SK-N-SH treated with all-trans-retinoic acid at 6 μM for 48 hours (cell line): Measurements from ENCODE around the gene IDH3G.

Experiments used
- ATAC-seq: fragments of 200-7000 bp; cut with Tn5 transposase; 3 replicates; pipeline ENCODE4 v1.9.1; 2020; ENCODE audit warnings: mild to moderate bottlenecking, moderate library complexity
- ARNTL ChIP-seq: fragments of 450-650 bp; formaldehyde crosslinking; IDR thresholded peaks from 2 replicates; pipeline ENCODE4 v1.5.0; 2020; ENCODE audit warnings: low read depth, mild to moderate bottlenecking, moderate library complexity, borderline replicate concordance
- BACH2 ChIP-seq: fragments of 250-450 bp; sonication (Bioruptor Pico); IDR thresholded peaks from 2 replicates; pipeline ENCODE4 v1.9.0; 2021; ENCODE audit warnings: mild to moderate bottlenecking, borderline replicate concordance
- CSDC2 ChIP-seq: fragments of 250-450 bp; sonication (Bioruptor Pico); IDR thresholded peaks from 2 replicates; pipeline ENCODE4 v1.5.0; 2020; ENCODE audit warnings: mild to moderate bottlenecking, moderate library complexity
- ESRRG ChIP-seq: fragments of 250-450 bp; sonication (Bioruptor Pico); IDR thresholded peaks from 2 replicates; pipeline ENCODE4 v1.6.1; 2021; ENCODE audit warnings: mild to moderate bottlenecking
- GLIS3 ChIP-seq: fragments of 250-450 bp; sonication (Bioruptor Pico); IDR thresholded peaks from 2 replicates; pipeline ENCODE4 v1.5.0; 2020; ENCODE audit warnings: mild to moderate bottlenecking, moderate library complexity
- OSR1 ChIP-seq: fragments of 250-450 bp; sonication (Bioruptor Pico); IDR thresholded peaks from 2 replicates; pipeline ENCODE4 v1.8.0; 2022; ENCODE audit warnings: moderate library complexity, mild to moderate bottlenecking, inconsistent platforms
- PPARA ChIP-seq: fragments of 250-450 bp; sonication (Bioruptor Pico); IDR thresholded peaks from 2 replicates; pipeline ENCODE4 v1.5.0; 2020; ENCODE audit warnings: mild to moderate bottlenecking, borderline replicate concordance
- RARB ChIP-seq: fragments of 250-450 bp; sonication (Bioruptor Pico); IDR thresholded peaks from 2 replicates; pipeline ENCODE4 v1.8.0; 2021; ENCODE audit warnings: mild to moderate bottlenecking, moderate library complexity
- SNAI2 ChIP-seq: fragments of 250-450 bp; sonication (Bioruptor Pico); IDR thresholded peaks from 2 replicates; pipeline ENCODE4 v1.5.0; 2020; ENCODE audit warnings: mild to moderate bottlenecking, moderate library complexity
- TCF4 ChIP-seq: fragments of 250-450 bp; sonication (Bioruptor Pico); IDR thresholded peaks from 2 replicates; pipeline ENCODE4 v1.8.0; 2021; ENCODE audit warnings: mild to moderate bottlenecking, moderate library complexity, borderline replicate concordance
- TOX ChIP-seq: fragments of 250-450 bp; sonication (Bioruptor Pico); IDR thresholded peaks from 2 replicates; pipeline ENCODE4 v1.8.0; 2021; ENCODE audit warnings: mild to moderate bottlenecking, moderate library complexity, borderline replicate concordance
- ZC3H10 ChIP-seq: fragments of 250-450 bp; sonication (Bioruptor Pico); IDR thresholded peaks from 2 replicates; pipeline ENCODE4 v1.5.1; 2021; ENCODE audit warnings: mild to moderate bottlenecking, moderate library complexity
- ZFP3 ChIP-seq: fragments of 250-450 bp; sonication (Bioruptor Pico); IDR thresholded peaks from 2 replicates; pipeline ENCODE4 v1.5.0; 2020; ENCODE audit warnings: mild to moderate bottlenecking, moderate library complexity
- ZFP30 ChIP-seq: fragments of 450-650 bp; formaldehyde crosslinking; IDR thresholded peaks from 2 replicates; pipeline ENCODE4 v1.5.0; 2022; ENCODE audit warnings: mild to moderate bottlenecking, moderate library complexity
- ZNF565 ChIP-seq: fragments of 450-650 bp; formaldehyde crosslinking; conservative IDR thresholded peaks from 2 replicates; pipeline ENCODE4 v1.5.0; 2020; ENCODE audit warnings: low read depth, mild to moderate bottlenecking, moderate library complexity
- ZNF70 ChIP-seq: fragments of 450-650 bp; formaldehyde crosslinking; IDR thresholded peaks from 2 replicates; pipeline ENCODE4 v1.5.0; 2020; ENCODE audit warnings: mild to moderate bottlenecking, moderate library complexity
- ZNF8 ChIP-seq: fragments of 450-650 bp; formaldehyde crosslinking; IDR thresholded peaks from 2 replicates; pipeline ENCODE4 v1.5.0; 2020; ENCODE audit warnings: mild to moderate bottlenecking, moderate library complexity
- TF ChIP-seq, protein P1 (sequence below): fragments of 250-450 bp; sonication (Bioruptor Pico); IDR thresholded peaks from 2 replicates; pipeline ENCODE4 v1.5.1; 2021; ENCODE audit warnings: mild to moderate bottlenecking, moderate library complexity
- TF ChIP-seq, protein P2 (sequence below): fragments of 250-450 bp; sonication (Bioruptor Pico); IDR thresholded peaks from 2 replicates; pipeline ENCODE4 v1.8.0; 2021; ENCODE audit warnings: low read depth, mild to moderate bottlenecking, moderate library complexity, borderline replicate concordance
- TF ChIP-seq, protein P3 (sequence below): fragments of 250-450 bp; sonication (Bioruptor Pico); IDR thresholded peaks from 2 replicates; pipeline ENCODE4 v1.5.0; 2020; ENCODE audit warnings: mild to moderate bottlenecking, moderate library complexity
- TF ChIP-seq, protein P4 (sequence below): fragments of 250-450 bp; sonication (Bioruptor Pico); IDR thresholded peaks from 2 replicates; pipeline ENCODE4 v1.8.0; 2020; ENCODE audit warnings: mild to moderate bottlenecking, moderate library complexity, borderline replicate concordance
- TF ChIP-seq, protein P5 (sequence below): fragments of 250-450 bp; sonication (Bioruptor Pico); IDR thresholded peaks from 2 replicates; pipeline ENCODE4 v1.5.1; 2020; ENCODE audit warnings: low read depth, mild to moderate bottlenecking, moderate library complexity

IDH3G gene

DNA sequence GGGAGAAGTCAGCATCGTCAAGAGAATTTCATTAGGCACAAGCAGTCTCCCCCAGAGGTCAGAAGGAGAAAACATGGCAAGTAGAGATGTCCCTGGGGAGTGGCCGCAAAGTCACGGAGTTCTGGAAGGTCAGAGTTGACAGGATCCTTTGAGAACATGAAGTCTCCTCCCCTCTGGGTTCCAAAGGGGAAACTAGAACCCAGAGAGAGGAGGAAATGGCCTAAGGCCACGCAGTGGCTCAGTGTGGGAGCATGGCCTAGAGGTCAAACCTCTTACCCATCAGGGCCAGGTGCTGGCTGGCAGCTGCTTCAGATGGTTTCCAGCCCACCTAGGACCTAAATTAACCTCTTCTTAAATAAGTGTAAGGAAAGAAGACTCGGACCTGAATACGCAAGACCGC, 884 bp downstream of the IDH3G start:
- TF ChIP-seq BACH2 (no peak), GLIS3 (CRISPR knock-in tag) (no peak)
- no peak; the same call in 2 of the 3 replicates for ATAC-seq

DNA sequence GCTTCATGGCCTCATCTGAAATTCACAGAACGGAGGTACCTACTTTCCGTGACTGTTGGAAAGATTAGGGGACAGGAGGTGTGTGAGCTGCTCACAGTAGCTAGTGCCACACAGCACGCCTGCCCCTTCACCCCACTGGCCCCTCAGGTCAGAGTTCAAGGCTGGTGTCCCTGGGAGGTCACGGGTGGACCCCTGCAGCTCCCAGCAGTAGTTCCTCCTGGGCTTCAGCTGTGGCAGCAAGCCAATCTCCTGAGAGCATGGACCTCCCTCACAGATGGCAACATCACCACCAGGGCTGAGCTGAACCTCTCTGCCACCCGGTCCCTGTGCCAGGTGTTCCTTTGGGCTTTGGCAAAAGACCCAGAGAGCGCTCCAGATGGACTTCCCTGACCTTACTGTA, 1.8 kb downstream of the IDH3G start:
- no peak for ATAC-seq
- no peak for TF ChIP-seq TOX (CRISPR knock-in tag)
- no peak for TF ChIP-seq PPARA (CRISPR knock-in tag)
- TF ChIP-seq, protein P1, sequence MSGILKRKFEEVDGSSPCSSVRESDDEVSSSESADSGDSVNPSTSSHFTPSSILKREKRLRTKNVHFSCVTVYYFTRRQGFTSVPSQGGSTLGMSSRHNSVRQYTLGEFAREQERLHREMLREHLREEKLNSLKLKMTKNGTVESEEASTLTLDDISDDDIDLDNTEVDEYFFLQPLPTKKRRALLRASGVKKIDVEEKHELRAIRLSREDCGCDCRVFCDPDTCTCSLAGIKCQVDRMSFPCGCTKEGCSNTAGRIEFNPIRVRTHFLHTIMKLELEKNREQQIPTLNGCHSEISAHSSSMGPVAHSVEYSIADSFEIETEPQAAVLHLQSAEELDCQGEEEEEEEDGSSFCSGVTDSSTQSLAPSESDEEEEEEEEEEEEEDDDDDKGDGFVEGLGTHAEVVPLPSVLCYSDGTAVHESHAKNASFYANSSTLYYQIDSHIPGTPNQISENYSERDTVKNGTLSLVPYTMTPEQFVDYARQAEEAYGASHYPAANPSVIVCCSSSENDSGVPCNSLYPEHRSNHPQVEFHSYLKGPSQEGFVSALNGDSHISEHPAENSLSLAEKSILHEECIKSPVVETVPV, result no peak
- TF ChIP-seq ZNF565 (CRISPR knock-in tag), result no peak
- no peak for TF ChIP-seq TCF4 (CRISPR knock-in tag)
- TF ChIP-seq, protein P2, sequence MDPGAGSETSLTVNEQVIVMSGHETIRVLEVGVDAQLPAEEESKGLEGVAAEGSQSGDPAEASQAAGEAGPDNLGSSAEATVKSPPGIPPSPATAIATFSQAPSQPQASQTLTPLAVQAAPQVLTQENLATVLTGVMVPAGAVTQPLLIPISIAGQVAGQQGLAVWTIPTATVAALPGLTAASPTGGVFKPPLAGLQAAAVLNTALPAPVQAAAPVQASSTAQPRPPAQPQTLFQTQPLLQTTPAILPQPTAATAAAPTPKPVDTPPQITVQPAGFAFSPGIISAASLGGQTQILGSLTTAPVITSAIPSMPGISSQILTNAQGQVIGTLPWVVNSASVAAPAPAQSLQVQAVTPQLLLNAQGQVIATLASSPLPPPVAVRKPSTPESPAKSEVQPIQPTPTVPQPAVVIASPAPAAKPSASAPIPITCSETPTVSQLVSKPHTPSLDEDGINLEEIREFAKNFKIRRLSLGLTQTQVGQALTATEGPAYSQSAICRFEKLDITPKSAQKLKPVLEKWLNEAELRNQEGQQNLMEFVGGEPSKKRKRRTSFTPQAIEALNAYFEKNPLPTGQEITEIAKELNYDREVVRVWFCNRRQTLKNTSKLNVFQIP (CRISPR knock-in tag), result no peak
- no peak for TF ChIP-seq ZFP30 (CRISPR knock-in tag)
- no peak for TF ChIP-seq OSR1 (CRISPR knock-in tag)
- TF ChIP-seq, all 23 proteins: peak for 0

DNA sequence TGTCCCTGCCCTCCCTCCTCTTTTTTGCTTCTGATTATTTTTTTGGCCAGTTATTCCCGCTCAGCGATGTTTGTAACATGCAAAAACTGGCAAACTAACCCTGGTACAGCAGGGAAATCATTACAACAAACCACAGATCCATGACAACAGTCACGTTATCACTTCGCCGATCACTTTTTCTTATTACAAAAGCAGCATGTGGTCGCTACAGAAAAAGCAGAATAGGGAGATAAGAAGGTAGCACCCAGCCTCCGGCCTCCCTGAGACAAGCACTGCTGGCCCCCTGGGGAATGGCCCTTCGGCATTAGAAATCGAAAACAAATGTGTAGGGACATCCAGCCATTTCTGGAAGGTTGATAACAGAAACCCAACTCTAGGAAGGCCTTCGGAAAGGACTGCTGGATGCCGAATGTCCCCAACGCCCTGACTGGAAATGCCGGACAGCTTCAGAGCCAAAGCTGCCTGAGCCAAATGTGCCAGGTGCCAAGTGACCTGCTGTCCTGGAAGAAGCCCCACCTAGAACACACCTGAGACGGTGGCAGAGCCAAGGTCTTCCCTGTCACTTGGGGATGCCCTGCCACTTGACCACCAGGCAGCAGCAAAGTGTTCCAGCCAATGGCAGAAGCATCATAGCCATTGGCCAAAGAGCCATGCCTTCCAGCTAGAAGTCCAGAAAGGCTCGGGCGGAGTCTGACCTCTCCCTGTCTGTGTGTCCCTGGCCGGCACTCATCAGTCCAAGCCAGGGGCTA, 2.9 kb downstream of the IDH3G start:
- TF ChIP-seq ZC3H10, result no peak
- no peak for TF ChIP-seq ZNF565 (CRISPR knock-in tag)
- no peak for TF ChIP-seq CSDC2 (CRISPR knock-in tag)
- TF ChIP-seq RARB (CRISPR knock-in tag), result no peak
- no peak for TF ChIP-seq ZFP3
- TF ChIP-seq GLIS3 (CRISPR knock-in tag), result no peak
- no peak for TF ChIP-seq ESRRG
- no peak for TF ChIP-seq ARNTL (CRISPR knock-in tag)
- TF ChIP-seq BACH2, result no peak
- TF ChIP-seq ZNF70 (CRISPR knock-in tag), result no peak
- TF ChIP-seq PPARA (CRISPR knock-in tag), result no peak
- no peak for TF ChIP-seq TOX (CRISPR knock-in tag)
- TF ChIP-seq, protein P1, result no peak
- no peak for TF ChIP-seq ZNF8
- TF ChIP-seq, all 23 proteins: peak for 0

DNA sequence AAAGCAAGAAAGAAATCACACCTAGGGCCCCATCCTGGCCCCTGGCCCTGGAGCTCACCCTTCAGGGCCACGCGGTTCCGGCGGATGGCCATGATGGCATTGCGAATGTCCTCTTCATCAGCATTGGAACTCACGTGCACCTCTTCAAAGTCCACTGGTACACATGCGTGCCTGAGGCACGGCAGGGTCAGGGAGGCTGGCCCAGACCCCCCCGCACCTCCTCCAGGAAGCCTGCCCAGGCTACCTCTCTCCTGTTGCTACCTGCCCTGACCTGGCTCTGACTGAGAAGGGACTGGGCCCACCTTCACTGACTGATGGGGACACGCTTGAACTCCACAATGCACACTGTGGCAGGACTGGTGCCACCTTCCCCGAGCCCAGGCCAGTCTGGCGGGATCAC, 4.5 kb downstream of the IDH3G start:
- no peak for ATAC-seq
- TF ChIP-seq, protein P3, sequence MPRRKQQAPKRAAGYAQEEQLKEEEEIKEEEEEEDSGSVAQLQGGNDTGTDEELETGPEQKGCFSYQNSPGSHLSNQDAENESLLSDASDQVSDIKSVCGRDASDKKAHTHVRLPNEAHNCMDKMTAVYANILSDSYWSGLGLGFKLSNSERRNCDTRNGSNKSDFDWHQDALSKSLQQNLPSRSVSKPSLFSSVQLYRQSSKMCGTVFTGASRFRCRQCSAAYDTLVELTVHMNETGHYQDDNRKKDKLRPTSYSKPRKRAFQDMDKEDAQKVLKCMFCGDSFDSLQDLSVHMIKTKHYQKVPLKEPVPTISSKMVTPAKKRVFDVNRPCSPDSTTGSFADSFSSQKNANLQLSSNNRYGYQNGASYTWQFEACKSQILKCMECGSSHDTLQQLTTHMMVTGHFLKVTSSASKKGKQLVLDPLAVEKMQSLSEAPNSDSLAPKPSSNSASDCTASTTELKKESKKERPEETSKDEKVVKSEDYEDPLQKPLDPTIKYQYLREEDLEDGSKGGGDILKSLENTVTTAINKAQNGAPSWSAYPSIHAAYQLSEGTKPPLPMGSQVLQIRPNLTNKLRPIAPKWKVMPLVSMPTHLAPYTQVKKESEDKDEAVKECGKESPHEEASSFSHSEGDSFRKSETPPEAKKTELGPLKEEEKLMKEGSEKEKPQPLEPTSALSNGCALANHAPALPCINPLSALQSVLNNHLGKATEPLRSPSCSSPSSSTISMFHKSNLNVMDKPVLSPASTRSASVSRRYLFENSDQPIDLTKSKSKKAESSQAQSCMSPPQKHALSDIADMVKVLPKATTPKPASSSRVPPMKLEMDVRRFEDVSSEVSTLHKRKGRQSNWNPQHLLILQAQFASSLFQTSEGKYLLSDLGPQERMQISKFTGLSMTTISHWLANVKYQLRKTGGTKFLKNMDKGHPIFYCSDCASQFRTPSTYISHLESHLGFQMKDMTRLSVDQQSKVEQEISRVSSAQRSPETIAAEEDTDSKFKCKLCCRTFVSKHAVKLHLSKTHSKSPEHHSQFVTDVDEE (CRISPR knock-in tag), result no peak
- TF ChIP-seq ZC3H10 (no peak), GLIS3 (CRISPR knock-in tag) (no peak), SNAI2 (CRISPR knock-in tag) (no peak), ARNTL (CRISPR knock-in tag) (no peak), ESRRG (no peak)
- TF ChIP-seq, protein P1, result no peak
- TF ChIP-seq, protein P4, sequence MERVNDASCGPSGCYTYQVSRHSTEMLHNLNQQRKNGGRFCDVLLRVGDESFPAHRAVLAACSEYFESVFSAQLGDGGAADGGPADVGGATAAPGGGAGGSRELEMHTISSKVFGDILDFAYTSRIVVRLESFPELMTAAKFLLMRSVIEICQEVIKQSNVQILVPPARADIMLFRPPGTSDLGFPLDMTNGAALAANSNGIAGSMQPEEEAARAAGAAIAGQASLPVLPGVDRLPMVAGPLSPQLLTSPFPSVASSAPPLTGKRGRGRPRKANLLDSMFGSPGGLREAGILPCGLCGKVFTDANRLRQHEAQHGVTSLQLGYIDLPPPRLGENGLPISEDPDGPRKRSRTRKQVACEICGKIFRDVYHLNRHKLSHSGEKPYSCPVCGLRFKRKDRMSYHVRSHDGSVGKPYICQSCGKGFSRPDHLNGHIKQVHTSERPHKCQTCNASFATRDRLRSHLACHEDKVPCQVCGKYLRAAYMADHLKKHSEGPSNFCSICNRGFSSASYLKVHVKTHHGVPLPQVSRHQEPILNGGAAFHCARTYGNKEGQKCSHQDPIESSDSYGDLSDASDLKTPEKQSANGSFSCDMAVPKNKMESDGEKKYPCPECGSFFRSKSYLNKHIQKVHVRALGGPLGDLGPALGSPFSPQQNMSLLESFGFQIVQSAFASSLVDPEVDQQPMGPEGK (CRISPR knock-in tag), result no peak
- TF ChIP-seq, protein P5, sequence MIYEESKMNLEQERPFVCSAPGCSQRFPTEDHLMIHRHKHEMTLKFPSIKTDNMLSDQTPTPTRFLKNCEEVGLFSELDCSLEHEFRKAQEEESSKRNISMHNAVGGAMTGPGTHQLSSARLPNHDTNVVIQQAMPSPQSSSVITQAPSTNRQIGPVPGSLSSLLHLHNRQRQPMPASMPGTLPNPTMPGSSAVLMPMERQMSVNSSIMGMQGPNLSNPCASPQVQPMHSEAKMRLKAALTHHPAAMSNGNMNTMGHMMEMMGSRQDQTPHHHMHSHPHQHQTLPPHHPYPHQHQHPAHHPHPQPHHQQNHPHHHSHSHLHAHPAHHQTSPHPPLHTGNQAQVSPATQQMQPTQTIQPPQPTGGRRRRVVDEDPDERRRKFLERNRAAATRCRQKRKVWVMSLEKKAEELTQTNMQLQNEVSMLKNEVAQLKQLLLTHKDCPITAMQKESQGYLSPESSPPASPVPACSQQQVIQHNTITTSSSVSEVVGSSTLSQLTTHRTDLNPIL (CRISPR knock-in tag), result no peak
- TF ChIP-seq, protein P2 (CRISPR knock-in tag), result no peak

More for the DNA sequence above, 2.9 kb downstream of the IDH3G start:
- no peak for ATAC-seq
